PFSK-1 (cell line): Measurements from ENCODE around the gene SLC6A9.

Source experiments
- FOXP2 ChIP-seq: optimal IDR thresholded peaks from 2 replicates; pipeline ENCODE3; 2011; ENCODE audit warnings: borderline replicate concordance, control low read depth, inconsistent platforms; ENCODE audit not compliant: insufficient read depth; ENCODE audit errors: extremely low read length, extremely low read depth
- POLR2AphosphoS5 ChIP-seq: IDR thresholded peaks from 2 replicates; pipeline ENCODE4 v1.6.1; 2012; ENCODE audit warnings: low read depth, mild to moderate bottlenecking, control low read depth, low read length, moderate library complexity
- REST ChIP-seq, 2 experiments: IDR thresholded peaks; 2 replicates each; pipeline versions ENCODE4 v1.6.1 to v1.8.0; 2011 to 2012; ENCODE audit warnings: low read depth in 2 of 2, low read length in 2 of 2, control low read depth in 1 of 2, inconsistent platforms in 1 of 2, mild to moderate bottlenecking in 1 of 2, moderate library complexity in 1 of 2; ENCODE audit not compliant: insufficient read depth in 1 of 2
- SIN3A ChIP-seq: IDR thresholded peaks from 2 replicates; pipeline ENCODE4 v1.6.1; 2012; ENCODE audit warnings: mild to moderate bottlenecking, low read length, moderate library complexity, borderline replicate concordance; ENCODE audit not compliant: insufficient read depth
- TAF1 ChIP-seq: IDR thresholded peaks from 2 replicates; pipeline ENCODE4 v1.6.1; 2012; ENCODE audit warnings: low read length, control low read depth, borderline replicate concordance; ENCODE audit not compliant: insufficient read depth

The SLC6A9 gene

GRCh38 chr1:44025816-44026215, 5.4 kb downstream of the SLC6A9 start:
- TF ChIP-seq REST (IDR thresholded peaks at IDR 0.05; ENCODE audit: insufficient read depth in 1 of 2, low read depth in 2 of 2, low read length in 2 of 2) (no peak), SIN3A (no peak), FOXP2 (no peak), TAF1 (no peak), POLR2AphosphoS5 (no peak)

GRCh38 chr1:44024903-44025525, 6.2 kb downstream of the SLC6A9 start:
- TF ChIP-seq REST (IDR thresholded peaks at IDR 0.05; ENCODE audit: insufficient read depth in 1 of 2, low read depth in 2 of 2, low read length in 2 of 2) (no peak), SIN3A (no peak), POLR2AphosphoS5 (no peak)

- TF ChIP-seq POLR2AphosphoS5 = no peak
- no peak for TF ChIP-seq TAF1
- no peak for TF ChIP-seq FOXP2
- no peak for TF ChIP-seq REST (IDR thresholded peaks at IDR 0.05; ENCODE audit: insufficient read depth in 1 of 2, low read depth in 2 of 2, low read length in 2 of 2)
- no peak for TF ChIP-seq SIN3A
Measured at GRCh38 chr1:44024031-44024902, 7.0 kb downstream of the SLC6A9 start.

- TF ChIP-seq TAF1 = no peak
- TF ChIP-seq REST (IDR thresholded peaks at IDR 0.05; ENCODE audit: insufficient read depth in 1 of 2, low read depth in 2 of 2, low read length in 2 of 2) = no peak
- TF ChIP-seq SIN3A = no peak
- no peak for TF ChIP-seq FOXP2
- TF ChIP-seq POLR2AphosphoS5 = no peak
Measured at GRCh38 chr1:44021581-44022321, 9.5 kb downstream of the SLC6A9 start.
